ENCODE data around the gene SUGP1.

The SUGP1 gene

GRCh38 chr19:19305066-19305465, 15.2 kb downstream of the SUGP1 start:
- Histone ChIP-seq H3K27me3 (ENCODE audit: insufficient read depth, low read depth) (no peaks in the 10 kb centered on the region), H3K79me2 (ENCODE audit: insufficient read depth, low read depth) (no peaks in the 10 kb centered on the region), H3K36me3 (ENCODE audit: insufficient read depth) (no peaks in the 10 kb centered on the region; the same call in 1 of the 2 replicates), H3K27ac (no peak overlapping the region), H3K4me2 (no peak overlapping the region), H3K9ac (no peak overlapping the region), H3K4me3 (IDR thresholded peaks at IDR 0.05; ENCODE audit: insufficient read depth, low read depth, low read length) (no peak overlapping the region), H2AFZ (ENCODE audit: low read depth) (no peak overlapping the region), H3K4me1 (ENCODE audit: low read depth, poor library complexity, severe bottlenecking) (no peaks in the 10 kb centered on the region), H4K20me1 (ENCODE audit: insufficient read depth) (no peaks in the 10 kb centered on the region)
- TF ChIP-seq CTCF (conservative IDR thresholded peaks at IDR 0.05; ENCODE audit: low read depth, low read length): no peak

- no peak overlapping the region for H3K27ac ChIP-seq
- H3K36me3 ChIP-seq (ENCODE audit: insufficient read depth): no peaks in the 10 kb centered on the region; the same call in 1 of the 2 replicates
- no peak overlapping the region for H3K9ac ChIP-seq
Measured at GRCh38 chr19:19304186-19304965, 15.9 kb downstream of the SUGP1 start.

GRCh38 chr19:19303411-19303810, 16.9 kb downstream of the SUGP1 start:
- Histone ChIP-seq H3K36me3 (ENCODE audit: insufficient read depth) (no peaks in the 10 kb centered on the region; the same call in 1 of the 2 replicates), H3K27ac (no peak overlapping the region), H2AFZ (ENCODE audit: low read depth) (no peak overlapping the region), H3K4me1 (ENCODE audit: low read depth, poor library complexity, severe bottlenecking) (no peaks in the 10 kb centered on the region), H3K4me2 (no peak overlapping the region), H3K4me3 (IDR thresholded peaks at IDR 0.05; ENCODE audit: insufficient read depth, low read depth, low read length) (no peak overlapping the region), H4K20me1 (ENCODE audit: insufficient read depth) (no peaks in the 10 kb centered on the region), H3K9ac (no peak overlapping the region), H3K27me3 (ENCODE audit: insufficient read depth, low read depth) (no peaks in the 10 kb centered on the region), H3K79me2 (ENCODE audit: insufficient read depth, low read depth) (no peaks in the 10 kb centered on the region)
- no peak for TF ChIP-seq CTCF (conservative IDR thresholded peaks at IDR 0.05; ENCODE audit: low read depth, low read length)

More at GRCh38 chr19:19304186-19304965, 15.9 kb downstream of the SUGP1 start:
- H3K4me1 ChIP-seq (ENCODE audit: low read depth, poor library complexity, severe bottlenecking): no peaks in the 10 kb centered on the region
- H4K20me1 ChIP-seq (ENCODE audit: insufficient read depth): no peaks in the 10 kb centered on the region
- no peak overlapping the region for H3K4me3 ChIP-seq (IDR thresholded peaks at IDR 0.05; ENCODE audit: insufficient read depth, low read depth, low read length)
- H3K4me2 ChIP-seq: no peak overlapping the region
- no peak overlapping the region for H2AFZ ChIP-seq (ENCODE audit: low read depth)
- no peaks in the 10 kb centered on the region for H3K79me2 ChIP-seq (ENCODE audit: insufficient read depth, low read depth)
- TF ChIP-seq CTCF (conservative IDR thresholded peaks at IDR 0.05; ENCODE audit: low read depth, low read length): no peak
- no peaks in the 10 kb centered on the region for H3K27me3 ChIP-seq (ENCODE audit: insufficient read depth, low read depth)

GRCh38 chr19:19300613-19301012, 19.7 kb downstream of the SUGP1 start:
- Histone ChIP-seq H2AFZ (ENCODE audit: low read depth) (no peak overlapping the region), H3K4me3 (IDR thresholded peaks at IDR 0.05; ENCODE audit: insufficient read depth, low read depth, low read length) (no peak overlapping the region), H3K27me3 (ENCODE audit: insufficient read depth, low read depth) (no peaks in the 10 kb centered on the region), H3K9ac (no peak overlapping the region), H3K27ac (no peak overlapping the region), H3K4me2 (no peak overlapping the region), H3K79me2 (ENCODE audit: insufficient read depth, low read depth) (no peaks in the 10 kb centered on the region), H3K4me1 (ENCODE audit: low read depth, poor library complexity, severe bottlenecking) (no peaks in the 10 kb centered on the region), H4K20me1 (ENCODE audit: insufficient read depth) (no peaks in the 10 kb centered on the region), H3K36me3 (ENCODE audit: insufficient read depth) (no peaks in the 10 kb centered on the region; the same call in 1 of the 2 replicates)
- no peak for TF ChIP-seq CTCF (conservative IDR thresholded peaks at IDR 0.05; ENCODE audit: low read depth, low read length)

All from KMS-11 (cell line).